GM12878 (cell line): ENCODE results near the gene GBA3. TPM values are rescaled to one million over a fixed set of nuclear protein-coding genes. Genes with fewer than 3 reads are reported as not detected.

Experiments
- ATAC-seq: fragments of 200-7000 bp; cut with Tn5 transposase; 3 replicates; pipeline ENCODE4 v1.9.1; 2020; ENCODE audit warnings: mild to moderate bottlenecking, moderate library complexity
- BruUV-seq: library from RNA; stranded (reverse); fragments of 400-500 nt; replicated peaks from 2 replicates; lab custom pipeline; 2021; lab: Mats Ljungman, UMichigan
- CTCF ChIA-PET: fragments of 300-600 bp; sonication (Branson Sonifier 250); formaldehyde crosslinking; extraction: SDS; loops from one replicate; lab custom pipeline; 2021; ENCODE audit warnings: inconsistent platforms; lab: Yijun Ruan, JAX
- POLR2A ChIA-PET: fragments of 350-600 bp; formaldehyde crosslinking; extraction: SDS; loops from one replicate; lab custom pipeline; 2021; ENCODE audit warnings: inconsistent platforms; lab: Charles Lee
- RAD21 ChIA-PET: fragments of 300-600 bp; sonication (Branson Sonifier 250); formaldehyde crosslinking; loops from one replicate; lab custom pipeline; 2023; ENCODE audit warnings: antibody characterized with exemption; ENCODE audit not compliant: unreplicated experiment; lab: Charles Lee
- SMC1A ChIA-PET: fragments of 300-600 bp; sonication (Branson Sonifier 250); formaldehyde crosslinking; loops from one replicate; lab custom pipeline; 2023; ENCODE audit not compliant: unreplicated experiment, uncharacterized antibody; lab: Charles Lee
- DNase-seq: peaks from one replicate; pipeline ENCODE4 v3.0.0-alpha.2; 2011; ENCODE audit warnings: low read depth, low spot score
- FAIRE-seq: peaks from 3 replicates; lab custom pipeline; 2011; peaks lifted over from hg19 to GRCh38; lab: Jason Lieb, UNC
- H2AFZ ChIP-seq: 2 replicates; pipeline ENCODE4 v1.6.0; 2011; ENCODE audit warnings: low read depth, low read length, control low read depth; ENCODE audit not compliant: control insufficient read depth
- H3K27ac ChIP-seq: 2 replicates; pipeline ENCODE4 v1.5.1; 2011; ENCODE audit warnings: control low read depth; ENCODE audit not compliant: control insufficient read depth, insufficient read depth
- H3K27me3 ChIP-seq, 2 experiments: replicated peaks in 1 of 2; 2 replicates each; pipeline versions ENCODE4 v1.6.0 to v1.6.1; 2011; ENCODE audit warnings: low read length in 1 of 2; ENCODE audit not compliant: control insufficient read depth in 2 of 2, insufficient read depth in 2 of 2
- H3K36me3 ChIP-seq, 2 experiments: 2 replicates each; pipeline ENCODE4 v1.5.1; 2011; ENCODE audit warnings: low read length in 1 of 2; ENCODE audit not compliant: control insufficient read depth in 2 of 2, insufficient read depth in 2 of 2
- H3K4me1 ChIP-seq: 2 replicates; pipeline ENCODE4 v1.6.1; 2011; ENCODE audit warnings: mild to moderate bottlenecking, low read length, moderate library complexity, mixed read lengths; ENCODE audit not compliant: control insufficient read depth, insufficient read depth
- H3K4me2 ChIP-seq: 2 replicates; pipeline ENCODE4 v1.6.0; 2011; ENCODE audit warnings: control low read depth; ENCODE audit not compliant: control insufficient read depth, insufficient read depth
- H3K4me3 ChIP-seq: fragments of 200-600 bp; sonication (generic); 2 replicates; pipeline ENCODE4 v1.5.1; 2016
- H3K79me2 ChIP-seq: 2 replicates; pipeline ENCODE4 v1.6.0; 2011; ENCODE audit warnings: low read length; ENCODE audit not compliant: control insufficient read depth, insufficient read depth
- H3K9ac ChIP-seq: 2 replicates; pipeline ENCODE4 v1.8.0; 2011; ENCODE audit warnings: low read length, control low read depth, mixed read lengths; ENCODE audit not compliant: control insufficient read depth, insufficient read depth
- H3K9me3 ChIP-seq: replicated peaks from 3 replicates; pipeline ENCODE4 v1.5.1; 2011; ENCODE audit warnings: mild to moderate bottlenecking, low read length; ENCODE audit not compliant: control insufficient read depth, insufficient read depth
- H4K20me1 ChIP-seq: 2 replicates; pipeline ENCODE4 v1.6.0; 2011; ENCODE audit not compliant: control insufficient read depth, insufficient read depth
- CBFB ChIP-seq: IDR thresholded peaks from 2 replicates; pipeline ENCODE4 v1.6.1; 2016; ENCODE audit warnings: antibody characterized with exemption, low read depth
- ETV6 ChIP-seq, 2 experiments: fragments of 450-650 bp in 1 of 2; IDR thresholded peaks in 1 of 2; conservative IDR thresholded peaks in 1 of 2; 2 replicates each; pipeline ENCODE4 v1.6.1; 2014; ENCODE audit warnings: antibody characterized with exemption in 1 of 2, borderline replicate concordance in 1 of 2, low read depth in 1 of 2, mild to moderate bottlenecking in 1 of 2, moderate library complexity in 1 of 2
- EZH2 ChIP-seq: IDR thresholded peaks from 2 replicates; pipeline ENCODE4 v1.6.1; 2012; ENCODE audit warnings: low read depth, mild to moderate bottlenecking, control low read depth, inconsistent platforms, low read length, borderline replicate concordance; ENCODE audit not compliant: control insufficient read depth
- FOXM1 ChIP-seq: IDR thresholded peaks from 2 replicates; pipeline ENCODE4 v1.6.1; 2012; ENCODE audit warnings: low read depth, mild to moderate bottlenecking, inconsistent platforms, low read length, moderate library complexity
- MEF2B ChIP-seq: fragments of 450-650 bp; IDR thresholded peaks from 2 replicates; pipeline ENCODE4 v1.6.1; 2018; ENCODE audit warnings: mild to moderate bottlenecking, moderate library complexity; ENCODE audit not compliant: partially characterized antibody, poor library complexity, severe bottlenecking
- NFYB ChIP-seq: IDR thresholded peaks from 2 replicates; pipeline ENCODE4 v1.6.1; 2011; ENCODE audit warnings: low read depth, mild to moderate bottlenecking, low read length, improper control_type of control experiment, moderate library complexity; ENCODE audit not compliant: insufficient read depth
- RAD51 ChIP-seq: fragments of 450-650 bp; IDR thresholded peaks from 2 replicates; pipeline ENCODE4 v1.6.1; 2016; ENCODE audit warnings: moderate library complexity, mild to moderate bottlenecking, inconsistent platforms
- SREBF2 ChIP-seq: IDR thresholded peaks from 2 replicates; pipeline ENCODE4 v1.6.1; 2012; ENCODE audit warnings: mild to moderate bottlenecking, low read length
- SUPT20H ChIP-seq: IDR thresholded peaks from 2 replicates; pipeline ENCODE4 v1.6.1; 2011; ENCODE audit warnings: low read depth, mild to moderate bottlenecking, low read length, moderate library complexity, borderline replicate concordance; ENCODE audit not compliant: control insufficient read depth
- SUZ12 ChIP-seq: fragments of 200-600 bp; sonication (generic); IDR thresholded peaks from one replicate; pipeline ENCODE4 v1.6.1; 2018; ENCODE audit warnings: antibody characterized with exemption, mild to moderate bottlenecking; ENCODE audit not compliant: unreplicated experiment
- YY1 ChIP-seq: IDR thresholded peaks from 2 replicates; pipeline ENCODE4 v1.6.1; 2011; ENCODE audit warnings: low read depth, mild to moderate bottlenecking, low read length
- ZNF274 ChIP-seq: IDR thresholded peaks from one replicate; pipeline ENCODE4 v1.8.0; 2011; ENCODE audit not compliant: insufficient read length, insufficient read depth
- WGBS: methylation state at CpG from one replicate; pipeline ENCODE4 v1.1.6; 2016; ENCODE audit warnings: low lambda C conversion rate; ENCODE audit not compliant: insufficient replicate concordance, insufficient coverage; ENCODE audit errors: missing lambda C conversion rate; 5-methylcytosine and 5-hydroxymethylcytosine counted together
- in situ Hi-C: fragments of 300-500 bp; cut with MboI; formaldehyde crosslinking; loops from 9 replicates; pipeline ENCODE4 v1.14.3; 2018; ENCODE audit warnings: mixed read lengths
- intact Hi-C: fragments of 100-400 bp; cut with micrococcal nuclease; formaldehyde crosslinking; loops from one replicate; pipeline ENCODE4 v1.14.2; 2022; ENCODE audit not compliant: unreplicated experiment
- polyA plus RNA-seq, 11 experiments: library from polyadenylated mRNA; depleted of rRNA in 4 of 11; unstranded in 6 of 11; stranded (reverse) in 5 of 11; fragments of >200 nt; fragmentation: Nextera tagmentation in 4 of 11; fragmentation: Illumina TruSeq in 1 of 11; extraction: Ambion mirVana in 4 of 11; extraction: Trizol in 1 of 11; gene quantifications; 1 replicate in 1 of 11; 2 replicates in 10 of 11; pipeline versions ENCODE4 v1.2.1 to v1.2.3, GENCODE V29; 2011 to 2016; ENCODE audit warnings: inconsistent platforms in 2 of 11, missing spikeins in 2 of 11, low read depth in 1 of 11
- total RNA-seq, 4 experiments: library from RNA; depleted of rRNA in 3 of 4; stranded (reverse); fragments of >200 nt in 3 of 4; fragmentation: Illumina TruSeq in 1 of 4; extraction: Trizol in 1 of 4; gene quantifications; 2 replicates each; pipeline versions ENCODE4 v1.2.1 to v1.2.3, GENCODE V29; 2013 to 2021
- TF ChIP-seq, protein P1 (sequence below): IDR thresholded peaks from 2 replicates; pipeline ENCODE4 v1.6.1; 2012; ENCODE audit warnings: mild to moderate bottlenecking, low read depth, low read length
- TF ChIP-seq, protein P2 (sequence below): fragments of 450-650 bp; IDR thresholded peaks from 2 replicates; pipeline ENCODE4 v1.6.1; 2017; ENCODE audit warnings: antibody characterized with exemption, mild to moderate bottlenecking, moderate library complexity
- TF ChIP-seq, protein P3 (sequence below): fragments of 450-650 bp; IDR thresholded peaks from 2 replicates; pipeline ENCODE4 v1.6.1; 2014; ENCODE audit warnings: mild to moderate bottlenecking

Gene GBA3
- total and polyA plus RNA-seq, 10 of the 15 experiments (the other 5 are each of a cell fraction or from before 2014, with no cell fraction given) = 0.10 to 7.2 (median 0.27) TPM

DNA sequence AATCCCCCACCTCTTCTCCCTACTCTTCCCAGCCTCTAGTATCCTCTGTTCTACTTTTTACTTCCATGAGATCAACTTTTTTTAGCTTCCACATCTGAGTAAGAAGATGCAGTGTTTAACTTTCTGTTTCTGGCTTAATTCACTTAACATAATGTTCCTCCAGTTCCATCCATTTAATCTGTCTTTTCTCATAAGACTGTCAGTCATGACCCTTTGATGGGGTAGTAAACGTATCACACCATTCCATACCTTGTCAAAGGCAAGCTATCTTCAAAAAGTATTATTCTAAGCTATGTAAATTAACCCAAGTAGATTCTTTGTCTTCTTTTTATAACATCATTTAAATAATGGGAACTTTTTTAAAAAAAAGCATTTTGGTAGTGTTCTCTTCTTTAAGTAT is 15.0 kb upstream of the GBA3 start:
- no TSS peak for BruUV-seq
- DNase-seq (no peak), FAIRE-seq (no peak), ATAC-seq (no peak)
- Histone ChIP-seq H3K27me3 (no peaks in the 10 kb centered on the region), H3K79me2 (no peaks in the 10 kb centered on the region), H3K4me1 (no peaks in the 10 kb centered on the region), H3K36me3 (no peaks in the 10 kb centered on the region), H3K9me3 (no peaks in the 10 kb centered on the region), H2AFZ (no peak overlapping the region), H3K4me2 (no peak overlapping the region), H4K20me1 (no peaks in the 10 kb centered on the region), H3K9ac (no peak overlapping the region), H3K27ac (no peak overlapping the region)
- WGBS = 0% methylated on average over 1 of the region's 1 CpG
- POLR2A ChIA-PET = no interaction called here
- in situ Hi-C loops (no loop called here), intact Hi-C loops (no loop called here)
- SMC1A ChIA-PET = interaction anchor here (0.8 to 3.4 kb wide), 7 partner anchors 10 to 334 kb away, joined by 3 to 19 read pairs (median 3); no protein-coding TSS in a partner anchor
- RAD21 ChIA-PET = interaction anchor here (2.2 to 5.9 kb wide), 2 partner anchors 8 to 71 kb away, joined by 9 to 32 read pairs; no protein-coding TSS in a partner anchor
- CTCF ChIA-PET = interaction anchor here (1.1 to 4.3 kb wide), 4 partner anchors 15 to 268 kb away, joined by 3 to 23 read pairs (median 4); partner anchors contain the start of gene GBA3
- TF ChIP-seq CBFB (no peak), ETV6 (conservative IDR thresholded peaks at IDR 0.05 in 1 of 2, IDR thresholded peaks at IDR 0.05 in 1 of 2; ENCODE audit: borderline replicate concordance in 1 of 2, low read depth in 1 of 2) (no peak), RAD51 (no peak), SUPT20H (no peak), ZNF274 (no peak), SUZ12 (no peak), EZH2 (no peak), NFYB (no peak), MEF2B (no peak), SREBF2 (no peak), YY1 (no peak), FOXM1 (no peak)
- TF ChIP-seq, protein P1, sequence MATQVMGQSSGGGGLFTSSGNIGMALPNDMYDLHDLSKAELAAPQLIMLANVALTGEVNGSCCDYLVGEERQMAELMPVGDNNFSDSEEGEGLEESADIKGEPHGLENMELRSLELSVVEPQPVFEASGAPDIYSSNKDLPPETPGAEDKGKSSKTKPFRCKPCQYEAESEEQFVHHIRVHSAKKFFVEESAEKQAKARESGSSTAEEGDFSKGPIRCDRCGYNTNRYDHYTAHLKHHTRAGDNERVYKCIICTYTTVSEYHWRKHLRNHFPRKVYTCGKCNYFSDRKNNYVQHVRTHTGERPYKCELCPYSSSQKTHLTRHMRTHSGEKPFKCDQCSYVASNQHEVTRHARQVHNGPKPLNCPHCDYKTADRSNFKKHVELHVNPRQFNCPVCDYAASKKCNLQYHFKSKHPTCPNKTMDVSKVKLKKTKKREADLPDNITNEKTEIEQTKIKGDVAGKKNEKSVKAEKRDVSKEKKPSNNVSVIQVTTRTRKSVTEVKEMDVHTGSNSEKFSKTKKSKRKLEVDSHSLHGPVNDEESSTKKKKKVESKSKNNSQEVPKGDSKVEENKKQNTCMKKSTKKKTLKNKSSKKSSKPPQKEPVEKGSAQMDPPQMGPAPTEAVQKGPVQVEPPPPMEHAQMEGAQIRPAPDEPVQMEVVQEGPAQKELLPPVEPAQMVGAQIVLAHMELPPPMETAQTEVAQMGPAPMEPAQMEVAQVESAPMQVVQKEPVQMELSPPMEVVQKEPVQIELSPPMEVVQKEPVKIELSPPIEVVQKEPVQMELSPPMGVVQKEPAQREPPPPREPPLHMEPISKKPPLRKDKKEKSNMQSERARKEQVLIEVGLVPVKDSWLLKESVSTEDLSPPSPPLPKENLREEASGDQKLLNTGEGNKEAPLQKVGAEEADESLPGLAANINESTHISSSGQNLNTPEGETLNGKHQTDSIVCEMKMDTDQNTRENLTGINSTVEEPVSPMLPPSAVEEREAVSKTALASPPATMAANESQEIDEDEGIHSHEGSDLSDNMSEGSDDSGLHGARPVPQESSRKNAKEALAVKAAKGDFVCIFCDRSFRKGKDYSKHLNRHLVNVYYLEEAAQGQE = no peak
- TF ChIP-seq, protein P2, sequence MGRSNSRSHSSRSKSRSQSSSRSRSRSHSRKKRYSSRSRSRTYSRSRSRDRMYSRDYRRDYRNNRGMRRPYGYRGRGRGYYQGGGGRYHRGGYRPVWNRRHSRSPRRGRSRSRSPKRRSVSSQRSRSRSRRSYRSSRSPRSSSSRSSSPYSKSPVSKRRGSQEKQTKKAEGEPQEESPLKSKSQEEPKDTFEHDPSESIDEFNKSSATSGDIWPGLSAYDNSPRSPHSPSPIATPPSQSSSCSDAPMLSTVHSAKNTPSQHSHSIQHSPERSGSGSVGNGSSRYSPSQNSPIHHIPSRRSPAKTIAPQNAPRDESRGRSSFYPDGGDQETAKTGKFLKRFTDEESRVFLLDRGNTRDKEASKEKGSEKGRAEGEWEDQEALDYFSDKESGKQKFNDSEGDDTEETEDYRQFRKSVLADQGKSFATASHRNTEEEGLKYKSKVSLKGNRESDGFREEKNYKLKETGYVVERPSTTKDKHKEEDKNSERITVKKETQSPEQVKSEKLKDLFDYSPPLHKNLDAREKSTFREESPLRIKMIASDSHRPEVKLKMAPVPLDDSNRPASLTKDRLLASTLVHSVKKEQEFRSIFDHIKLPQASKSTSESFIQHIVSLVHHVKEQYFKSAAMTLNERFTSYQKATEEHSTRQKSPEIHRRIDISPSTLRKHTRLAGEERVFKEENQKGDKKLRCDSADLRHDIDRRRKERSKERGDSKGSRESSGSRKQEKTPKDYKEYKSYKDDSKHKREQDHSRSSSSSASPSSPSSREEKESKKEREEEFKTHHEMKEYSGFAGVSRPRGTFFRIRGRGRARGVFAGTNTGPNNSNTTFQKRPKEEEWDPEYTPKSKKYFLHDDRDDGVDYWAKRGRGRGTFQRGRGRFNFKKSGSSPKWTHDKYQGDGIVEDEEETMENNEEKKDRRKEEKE = no peak
- TF ChIP-seq, protein P3, sequence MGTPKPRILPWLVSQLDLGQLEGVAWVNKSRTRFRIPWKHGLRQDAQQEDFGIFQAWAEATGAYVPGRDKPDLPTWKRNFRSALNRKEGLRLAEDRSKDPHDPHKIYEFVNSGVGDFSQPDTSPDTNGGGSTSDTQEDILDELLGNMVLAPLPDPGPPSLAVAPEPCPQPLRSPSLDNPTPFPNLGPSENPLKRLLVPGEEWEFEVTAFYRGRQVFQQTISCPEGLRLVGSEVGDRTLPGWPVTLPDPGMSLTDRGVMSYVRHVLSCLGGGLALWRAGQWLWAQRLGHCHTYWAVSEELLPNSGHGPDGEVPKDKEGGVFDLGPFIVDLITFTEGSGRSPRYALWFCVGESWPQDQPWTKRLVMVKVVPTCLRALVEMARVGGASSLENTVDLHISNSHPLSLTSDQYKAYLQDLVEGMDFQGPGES = no peak
- TF ChIP-seq, all 136 proteins: peak for 0
- H3K4me3 ChIP-seq = no peak overlapping the region
